ENCODE measurements around the gene KRT83. TPM values are rescaled to one million over a fixed set of nuclear protein-coding genes. Genes with fewer than 3 reads are reported as not detected.

Gene KRT83
- total and polyA plus RNA-seq, 2 of the 13 experiments (the other 11 are each of a cell fraction or from before 2014, with no cell fraction given), result not detected

DNA sequence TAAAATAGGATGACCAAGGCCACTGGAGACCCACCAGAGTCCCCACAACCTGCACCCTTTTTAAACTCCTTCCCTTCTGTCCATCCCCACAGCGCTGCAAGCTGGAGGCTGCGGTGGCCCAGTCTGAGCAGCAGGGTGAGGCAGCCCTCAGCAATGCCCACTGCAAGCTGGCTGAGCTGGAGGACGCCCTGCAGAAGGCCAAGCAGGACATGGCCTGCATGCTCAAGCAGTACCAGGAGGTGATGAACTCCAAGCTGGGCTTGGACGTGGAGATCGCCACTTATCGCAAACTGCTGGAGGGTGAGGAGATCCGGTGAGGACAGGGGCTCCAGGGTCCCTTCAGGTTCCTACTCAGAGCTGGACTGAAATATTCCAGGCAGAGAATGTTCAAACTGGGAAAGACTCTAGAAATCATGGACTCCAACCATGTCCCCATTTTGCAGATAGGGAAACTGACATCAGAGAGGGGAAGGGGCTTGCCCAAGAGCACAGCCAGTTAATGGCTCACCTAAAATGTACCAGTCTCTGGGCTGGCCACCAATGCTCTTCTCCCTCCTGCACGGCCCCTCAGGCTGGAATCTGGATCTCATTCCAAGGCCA lies 28.9 kb upstream of the KRT83 start (continued):
- TF ChIP-seq, protein P1, sequence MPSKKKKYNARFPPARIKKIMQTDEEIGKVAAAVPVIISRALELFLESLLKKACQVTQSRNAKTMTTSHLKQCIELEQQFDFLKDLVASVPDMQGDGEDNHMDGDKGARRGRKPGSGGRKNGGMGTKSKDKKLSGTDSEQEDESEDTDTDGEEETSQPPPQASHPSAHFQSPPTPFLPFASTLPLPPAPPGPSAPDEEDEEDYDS (CRISPR knock-in tag; IDR thresholded peaks at IDR 0.05), result no peak
- no peak for TF ChIP-seq CREM (IDR thresholded peaks at IDR 0.05)
- TF ChIP-seq CREM (CRISPR knock-in tag; IDR thresholded peaks at IDR 0.05), result no peak
- TF ChIP-seq MEF2D (CRISPR knock-in tag; IDR thresholded peaks at IDR 0.05), result no peak
- TF ChIP-seq ZNF354B (CRISPR knock-in tag; IDR thresholded peaks at IDR 0.05), result no peak
- TF ChIP-seq ZNF547 (CRISPR knock-in tag; IDR thresholded peaks at IDR 0.05), result no peak
- TF ChIP-seq EEA1 (CRISPR knock-in tag; IDR thresholded peaks at IDR 0.05; ENCODE audit: borderline replicate concordance), result no peak
- TF ChIP-seq, protein P2, sequence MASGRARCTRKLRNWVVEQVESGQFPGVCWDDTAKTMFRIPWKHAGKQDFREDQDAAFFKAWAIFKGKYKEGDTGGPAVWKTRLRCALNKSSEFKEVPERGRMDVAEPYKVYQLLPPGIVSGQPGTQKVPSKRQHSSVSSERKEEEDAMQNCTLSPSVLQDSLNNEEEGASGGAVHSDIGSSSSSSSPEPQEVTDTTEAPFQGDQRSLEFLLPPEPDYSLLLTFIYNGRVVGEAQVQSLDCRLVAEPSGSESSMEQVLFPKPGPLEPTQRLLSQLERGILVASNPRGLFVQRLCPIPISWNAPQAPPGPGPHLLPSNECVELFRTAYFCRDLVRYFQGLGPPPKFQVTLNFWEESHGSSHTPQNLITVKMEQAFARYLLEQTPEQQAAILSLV (CRISPR knock-in tag; IDR thresholded peaks at IDR 0.05; ENCODE audit: borderline replicate concordance), result no peak
- TF ChIP-seq, protein P3, sequence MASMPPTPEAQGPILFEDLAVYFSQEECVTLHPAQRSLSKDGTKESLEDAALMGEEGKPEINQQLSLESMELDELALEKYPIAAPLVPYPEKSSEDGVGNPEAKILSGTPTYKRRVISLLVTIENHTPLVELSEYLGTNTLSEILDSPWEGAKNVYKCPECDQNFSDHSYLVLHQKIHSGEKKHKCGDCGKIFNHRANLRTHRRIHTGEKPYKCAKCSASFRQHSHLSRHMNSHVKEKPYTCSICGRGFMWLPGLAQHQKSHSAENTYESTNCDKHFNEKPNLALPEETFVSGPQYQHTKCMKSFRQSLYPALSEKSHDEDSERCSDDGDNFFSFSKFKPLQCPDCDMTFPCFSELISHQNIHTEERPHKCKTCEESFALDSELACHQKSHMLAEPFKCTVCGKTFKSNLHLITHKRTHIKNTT (CRISPR knock-in tag; IDR thresholded peaks at IDR 0.05), result no peak
- TF ChIP-seq ONECUT2 (CRISPR knock-in tag; IDR thresholded peaks at IDR 0.05), result no peak

GRCh38 chr12:52349196-52349595 lies 28.0 kb upstream of the KRT83 start:
- Histone ChIP-seq H3K27ac (ENCODE audit: extremely low read length, insufficient read depth, low read length) (no peak overlapping the region), H2AFZ (ENCODE audit: low read length) (no peak overlapping the region), H3K79me2 (ENCODE audit: insufficient read depth, low read length) (no peaks in the 10 kb centered on the region), H3K9ac (ENCODE audit: insufficient read depth, low read depth, low read length) (no peak overlapping the region), H3K36me3 (replicated peaks in 1 of 2; ENCODE audit: control insufficient read depth in 1 of 2, insufficient read depth in 2 of 2, low read length in 2 of 2) (no peaks in the 10 kb centered on the region), H3K27me3 (ENCODE audit: control insufficient read depth in 1 of 2, insufficient read depth in 2 of 2, low read length in 2 of 2) (peaks cover 0 to 33% of the 10 kb centered on the region in 2 experiments; a peak in 4 of 5 replicates), H3K9me3 (ENCODE audit: low read length) (no peaks in the 10 kb centered on the region), H3K4me3 (replicated peaks in 1 of 3; ENCODE audit: insufficient read depth in 1 of 3, low read depth in 2 of 3, low read length in 3 of 3) (no peak overlapping the region), H3K4me2 (ENCODE audit: low read depth, low read length) (no peak overlapping the region), H4K20me1 (ENCODE audit: insufficient read depth, low read length) (no peaks in the 10 kb centered on the region), H3K4me1 (ENCODE audit: insufficient read depth, low read length) (peaks cover 10% of the 10 kb centered on the region)
- no TSS peak for BruUV-seq (replicated peaks)
- DNase-seq (ENCODE audit: low spot score), result no peak
- no peak for FAIRE-seq
- in situ Hi-C loops (cut with HindIII; ENCODE audit: extremely low pct_ligation_motif_present, low pct_unique_long_range_greater_than_20kb) (no loop called here), intact Hi-C loops (cut with micrococcal nuclease; ENCODE audit: unreplicated experiment) (no loop called here)
- no peak for ATAC-seq
- 10% methylated on average over 6 of the region's 6 CpGs for WGBS (ENCODE audit: low lambda C conversion rate)
- CTCF ChIA-PET (ENCODE audit: low intra/inter-chr PET ratio, low total read pairs), result no interaction called here
- TF ChIP-seq ZNF530 (CRISPR knock-in tag; IDR thresholded peaks at IDR 0.05; ENCODE audit: low read depth) (no peak), HCFC1 (IDR thresholded peaks at IDR 0.05; ENCODE audit: low read depth, low read length) (no peak), ZBTB38 (CRISPR knock-in tag; IDR thresholded peaks at IDR 0.05) (no peak), GABPA (IDR thresholded peaks at IDR 0.05; ENCODE audit: low read depth, low read length) (no peak), GABPA (CRISPR knock-in tag; IDR thresholded peaks at IDR 0.05; ENCODE audit: low read depth) (no peak), KDM5B (CRISPR knock-in tag; IDR thresholded peaks at IDR 0.05; ENCODE audit: borderline replicate concordance) (no peak), KDM1A (CRISPR knock-in tag; IDR thresholded peaks at IDR 0.05) (no peak), RARA (CRISPR knock-in tag; IDR thresholded peaks at IDR 0.05) (no peak)
- POLR2A ChIA-PET, result no interaction called here

Measured in HepG2 (cell line).